HG02610 (cell line): ENCODE measurements around the gene NAA50.

Source experiments
- ATAC-seq: cut with Tn5 transposase; IDR thresholded peaks from one replicate; pipeline ENCODE4 v1.9.1; 2021; ENCODE audit warnings: mild to moderate bottlenecking, moderate library complexity; ENCODE audit not compliant: unreplicated experiment

NAA50 gene

DNA sequence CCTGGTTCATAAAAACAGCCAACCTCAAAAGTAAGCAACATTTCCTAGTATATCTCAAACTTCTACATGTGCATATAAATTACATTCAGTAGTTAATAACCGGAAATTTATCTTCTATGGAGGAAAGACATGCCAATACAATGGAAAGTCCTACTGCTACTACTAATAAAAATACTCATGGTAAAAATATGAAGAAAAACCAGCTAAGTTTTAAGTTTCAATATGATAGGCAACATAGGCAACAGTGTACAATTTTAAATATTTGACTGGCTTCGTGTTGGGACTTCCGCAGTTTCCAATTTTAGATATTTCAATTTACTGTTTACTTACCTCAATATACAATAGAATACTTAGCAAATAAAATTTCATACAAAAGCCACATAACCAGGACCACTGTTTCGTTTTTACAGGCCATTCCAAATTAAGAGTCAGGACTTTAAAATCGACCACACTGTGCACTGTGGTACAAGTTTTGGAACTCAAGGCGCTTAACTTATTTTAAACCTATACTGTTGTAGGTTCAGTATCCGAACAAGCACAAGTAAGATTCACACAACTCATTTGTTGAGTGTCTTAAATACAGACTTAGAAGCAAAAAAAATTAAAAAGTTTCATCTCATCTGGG is 2.9 kb downstream of the NAA50 start:
- no peak for ATAC-seq

DNA sequence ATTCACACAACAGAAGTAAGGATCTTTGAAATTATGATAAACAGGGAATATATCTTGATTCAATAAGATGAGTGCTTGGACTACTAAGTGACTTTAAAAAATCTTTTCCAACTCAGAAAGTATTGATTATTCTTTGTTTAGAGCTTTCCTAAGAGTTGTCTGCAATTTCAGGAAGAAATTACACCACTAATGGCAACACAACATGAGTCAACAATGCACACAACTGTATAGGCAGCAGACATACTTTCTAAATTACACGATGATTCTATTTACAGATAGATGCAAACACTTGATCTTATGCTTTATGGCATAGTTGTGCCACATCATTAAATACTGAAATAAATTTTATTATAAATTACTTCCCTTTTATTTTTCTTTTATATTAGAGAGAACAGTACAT is 4.4 kb downstream of the NAA50 start:
- ATAC-seq, result no peak

DNA sequence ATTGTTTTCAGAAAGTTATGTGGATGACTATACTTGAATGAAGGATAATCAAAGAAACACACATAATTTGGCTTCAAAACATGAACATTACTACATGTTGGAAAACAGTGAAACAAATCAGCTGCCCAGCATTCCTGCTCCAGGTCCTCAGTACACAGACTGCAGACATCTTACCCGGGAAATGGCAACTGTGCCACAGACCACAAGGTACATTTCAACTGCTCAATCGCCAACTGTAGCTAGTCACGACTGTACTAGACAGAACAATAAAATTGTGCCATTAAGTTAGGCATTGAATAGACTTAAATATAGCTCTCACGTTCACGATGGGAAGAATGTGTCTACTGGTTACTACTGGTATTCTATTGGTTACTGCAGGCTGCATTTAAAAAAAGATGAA is 5.0 kb downstream of the NAA50 start:
- ATAC-seq, result no peak

DNA sequence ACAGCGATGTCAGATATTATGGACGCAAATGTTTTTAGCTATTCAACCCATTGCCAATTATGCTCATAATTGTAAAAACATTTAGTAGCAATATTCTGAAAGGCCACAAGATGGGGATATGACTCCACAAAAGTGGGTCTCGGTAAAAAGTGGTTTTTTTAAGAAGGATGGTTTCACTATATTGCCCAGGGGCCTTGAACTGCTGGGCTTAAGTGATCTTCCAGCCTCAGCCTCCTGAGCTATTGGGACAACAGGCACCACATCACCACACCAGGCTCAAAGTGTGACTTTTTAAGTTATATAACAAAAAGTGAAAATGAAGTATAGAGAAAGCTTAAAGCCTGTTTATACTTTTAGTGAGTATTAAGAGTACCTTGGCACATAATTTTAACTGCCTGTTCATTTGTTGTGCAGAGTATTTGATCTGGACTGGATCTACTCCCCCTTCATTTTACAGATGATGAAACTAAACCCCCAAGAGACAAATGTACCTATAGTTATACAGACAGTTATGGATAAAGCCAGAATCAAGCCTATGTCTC is 9.4 kb downstream of the NAA50 start:
- ATAC-seq, result peak; percentile 62

DNA sequence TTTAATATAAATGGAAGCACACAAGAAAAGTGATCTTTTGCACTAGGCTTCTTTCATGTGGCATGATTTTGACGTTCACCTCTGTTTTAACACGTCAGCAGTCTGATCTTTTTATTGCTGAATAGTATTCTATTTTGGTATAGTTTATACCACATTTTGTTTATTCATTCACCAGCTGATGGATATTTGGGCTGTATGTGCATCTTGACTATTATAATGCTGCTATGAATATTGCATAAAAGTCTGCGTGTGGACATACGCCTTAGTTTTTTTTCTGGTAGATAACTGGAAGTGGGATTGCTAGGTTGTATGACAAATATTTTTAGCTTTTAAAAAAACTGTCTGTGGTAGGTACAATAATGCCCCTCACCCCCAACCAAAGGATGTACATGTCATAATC is 14.4 kb downstream of the NAA50 start:
- no peak for ATAC-seq

DNA sequence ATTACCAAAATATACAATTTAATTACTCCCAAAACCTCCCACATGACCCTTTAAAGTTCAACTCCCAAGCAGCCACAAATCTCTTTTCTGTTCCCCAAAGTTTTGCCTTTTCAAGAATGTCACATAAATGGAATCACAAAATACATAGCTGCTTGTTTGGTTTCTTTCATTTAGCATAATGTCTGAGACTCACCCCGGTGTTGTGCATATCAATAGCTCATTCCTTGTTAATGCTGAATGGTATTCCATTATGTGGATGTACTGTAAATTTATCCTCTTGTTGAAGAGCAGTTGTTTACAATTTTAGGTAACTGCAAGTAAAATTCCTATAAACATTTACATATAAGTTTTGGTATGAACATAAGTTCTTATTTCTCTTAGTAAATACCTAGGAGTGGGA is 15.5 kb downstream of the NAA50 start:
- no peak for ATAC-seq

DNA sequence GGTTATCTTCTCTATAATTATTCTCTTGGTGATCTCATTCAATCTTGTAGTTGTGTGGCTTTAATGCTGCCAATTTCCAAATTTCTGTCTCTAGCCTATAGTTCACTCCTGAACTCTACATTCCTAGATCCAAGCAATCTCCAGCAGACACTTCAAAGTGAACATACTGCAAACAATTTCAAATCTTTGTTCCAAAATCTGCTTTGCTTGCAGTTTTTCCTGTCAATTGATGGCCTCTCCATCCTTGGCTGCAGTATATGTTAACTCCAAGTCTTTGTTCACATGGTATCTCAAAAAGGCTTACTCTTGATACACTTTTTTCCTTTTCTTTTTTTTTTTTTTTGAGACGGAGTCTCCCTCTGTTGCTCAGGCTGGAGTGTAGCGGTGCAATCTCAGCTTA is 17.4 kb downstream of the NAA50 start:
- no peak for ATAC-seq

DNA sequence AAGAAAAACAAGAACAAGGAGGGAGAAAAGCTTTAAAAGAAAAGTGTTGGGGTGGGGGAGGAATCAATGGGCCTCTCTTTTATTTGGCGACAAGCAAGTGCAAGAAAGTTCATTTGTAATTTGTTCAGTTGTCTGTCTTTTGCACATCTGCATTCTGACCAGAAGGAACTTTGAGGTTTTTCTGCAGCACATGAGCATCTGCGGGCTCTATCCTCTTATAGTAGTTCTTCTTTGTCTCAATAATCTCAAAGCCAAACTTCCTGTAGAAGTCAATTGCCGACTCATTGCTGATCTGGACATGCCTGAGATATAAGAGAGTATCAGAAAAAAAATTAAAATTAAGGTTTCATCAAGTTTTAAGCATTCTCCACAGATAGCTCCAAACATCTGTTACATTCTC is 24.4 kb downstream of the NAA50 start:
- no peak for ATAC-seq

DNA sequence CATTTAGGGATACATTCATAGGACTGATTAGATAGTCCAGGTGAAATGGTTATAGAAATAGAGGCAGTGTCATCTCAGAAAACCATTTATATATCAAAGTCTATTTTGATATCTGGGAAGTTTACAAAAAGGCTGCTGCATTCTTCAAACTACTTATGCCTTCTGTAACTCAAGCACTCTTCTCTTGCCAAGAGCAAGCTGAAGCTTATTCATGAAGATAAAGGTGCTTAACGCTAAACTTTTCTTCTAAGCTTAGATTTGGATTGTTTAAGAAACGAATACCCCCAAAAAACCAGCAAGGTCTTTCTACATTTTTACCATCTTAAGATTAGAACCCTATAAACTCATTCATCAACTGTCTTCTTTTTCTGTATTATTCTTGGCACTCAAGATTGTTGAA is 26.3 kb downstream of the NAA50 start:
- no peak for ATAC-seq

DNA sequence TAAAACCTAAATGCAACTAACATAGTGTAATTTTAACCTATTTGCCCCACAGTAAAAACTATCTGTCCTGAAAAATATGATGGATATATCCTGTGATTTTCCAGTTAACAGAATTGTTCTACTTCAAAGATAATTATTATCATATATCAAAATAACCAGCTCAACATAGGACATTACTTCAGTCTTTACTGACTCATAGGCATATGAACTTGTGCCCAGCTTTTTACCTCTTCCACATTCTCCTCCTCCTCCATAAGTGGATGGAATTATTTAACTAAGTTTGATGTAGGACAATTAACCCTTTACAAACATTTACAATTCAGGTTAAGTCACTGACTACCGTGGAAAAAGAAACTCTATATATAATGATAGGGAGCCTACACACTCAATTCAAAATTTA is 26.8 kb downstream of the NAA50 start:
- ATAC-seq, result no peak

DNA sequence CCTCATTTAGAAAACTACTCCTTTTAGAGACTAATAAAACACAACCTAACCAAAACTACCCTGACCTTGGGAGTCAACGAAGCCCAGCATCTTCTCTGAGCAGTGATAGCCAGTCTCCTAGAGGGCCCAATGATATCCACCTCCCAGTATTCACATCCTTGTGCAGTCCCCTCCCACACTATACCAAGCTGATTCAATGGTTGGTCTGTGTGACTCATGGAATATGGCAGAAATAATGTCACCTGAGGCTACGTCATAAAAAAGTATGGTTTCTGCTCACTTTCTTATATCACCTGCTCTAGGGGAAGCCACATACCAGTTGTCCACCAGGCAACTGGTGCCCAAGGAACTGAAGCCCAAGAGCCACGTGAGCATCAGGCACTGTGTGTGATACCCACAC is 28.2 kb downstream of the NAA50 start:
- ATAC-seq, result no peak

DNA sequence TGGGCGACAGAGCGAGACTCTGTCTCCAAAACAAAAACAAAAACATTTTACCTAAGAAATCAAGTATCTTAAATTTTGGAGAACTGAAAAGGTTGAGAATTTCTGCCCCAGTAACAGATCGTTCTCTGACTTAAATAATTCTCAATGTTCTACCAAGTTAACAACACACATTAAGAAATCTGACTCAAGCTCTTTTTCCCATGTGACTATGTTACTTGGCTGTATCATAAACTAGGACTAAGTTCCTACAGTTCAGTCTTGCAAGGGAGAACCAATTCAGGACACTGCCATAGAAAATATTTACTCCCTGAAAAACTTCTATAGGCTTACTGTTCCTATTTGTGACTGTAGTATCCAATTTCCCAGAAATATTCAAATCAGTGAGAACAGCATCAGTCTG is 28.7 kb downstream of the NAA50 start:
- ATAC-seq, result no peak

DNA sequence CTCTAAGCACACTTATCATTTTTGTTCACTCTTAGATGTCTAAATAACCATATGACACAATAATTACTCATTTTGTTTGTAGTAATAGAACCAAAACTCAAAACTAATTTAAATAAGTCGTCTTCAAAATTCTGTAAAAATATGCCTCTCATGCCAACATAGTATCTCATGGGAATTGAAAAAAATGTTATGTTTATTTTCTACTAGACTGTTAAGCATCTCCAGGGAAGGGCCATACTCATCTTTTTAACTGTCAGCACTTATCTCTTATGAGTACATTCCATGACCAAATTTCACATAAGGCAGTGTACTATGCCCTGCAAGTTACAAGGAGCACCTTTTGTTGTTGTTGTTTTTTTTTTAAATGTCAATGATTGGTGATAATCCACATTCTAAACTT is 31.3 kb downstream of the NAA50 start:
- no peak for ATAC-seq

DNA sequence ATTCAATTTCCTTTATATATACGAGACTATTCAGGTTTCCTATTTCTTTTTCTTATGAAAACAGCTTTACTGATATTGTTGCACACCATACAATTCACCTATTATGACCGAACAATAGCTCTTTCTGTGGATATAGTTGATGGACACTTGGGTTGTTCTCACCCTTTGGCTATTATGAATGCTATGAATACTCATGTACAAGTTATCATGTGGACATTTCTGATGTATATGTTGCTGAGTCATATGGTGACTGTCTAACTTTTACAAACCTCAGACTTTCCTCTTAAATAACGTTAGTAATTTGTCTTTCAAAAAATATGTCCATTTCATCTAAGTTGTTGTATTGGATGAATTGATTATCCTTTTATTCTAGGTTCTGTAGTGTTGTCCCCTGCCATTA is 33.9 kb downstream of the NAA50 start:
- ATAC-seq, result no peak

DNA sequence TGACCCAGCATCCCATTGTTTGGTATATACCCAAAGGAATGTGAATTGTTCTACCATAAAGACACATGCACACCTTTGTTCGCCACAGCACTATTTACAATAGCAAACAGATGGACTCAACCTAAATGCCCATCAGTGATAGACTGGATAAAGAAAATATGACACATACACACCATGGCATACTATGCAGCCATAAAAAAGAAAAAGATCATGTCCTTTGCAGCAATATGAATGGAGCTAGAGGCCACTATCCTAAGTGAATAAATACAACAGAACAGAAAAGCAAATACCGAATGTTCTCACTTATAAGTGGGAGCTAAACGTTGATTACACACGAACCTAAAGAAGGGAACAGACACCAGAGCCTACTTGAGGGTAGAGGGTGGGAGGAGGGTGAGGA is 38.2 kb downstream of the NAA50 start:
- no peak for ATAC-seq

DNA sequence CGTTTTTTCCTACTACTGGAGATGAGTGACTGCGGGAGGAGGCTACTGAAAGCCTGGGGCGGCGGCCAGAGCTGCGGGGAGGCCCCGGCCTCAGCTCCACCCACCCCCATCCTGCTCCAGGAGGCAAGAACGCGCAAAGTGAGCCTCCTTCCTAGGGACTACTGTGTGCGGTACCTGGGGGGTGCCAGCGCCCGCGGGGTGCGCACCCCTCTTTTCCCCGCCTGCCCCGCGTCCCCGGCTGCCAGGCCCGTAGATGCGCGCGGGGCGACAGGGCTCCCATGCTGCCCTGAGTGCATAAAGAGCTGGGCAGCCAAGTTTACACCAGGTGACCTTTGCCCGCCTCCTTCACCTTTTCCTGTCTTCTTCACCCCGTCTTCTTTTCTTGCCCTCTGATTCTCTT is 47.1 kb downstream of the NAA50 start:
- ATAC-seq, result no peak

DNA sequence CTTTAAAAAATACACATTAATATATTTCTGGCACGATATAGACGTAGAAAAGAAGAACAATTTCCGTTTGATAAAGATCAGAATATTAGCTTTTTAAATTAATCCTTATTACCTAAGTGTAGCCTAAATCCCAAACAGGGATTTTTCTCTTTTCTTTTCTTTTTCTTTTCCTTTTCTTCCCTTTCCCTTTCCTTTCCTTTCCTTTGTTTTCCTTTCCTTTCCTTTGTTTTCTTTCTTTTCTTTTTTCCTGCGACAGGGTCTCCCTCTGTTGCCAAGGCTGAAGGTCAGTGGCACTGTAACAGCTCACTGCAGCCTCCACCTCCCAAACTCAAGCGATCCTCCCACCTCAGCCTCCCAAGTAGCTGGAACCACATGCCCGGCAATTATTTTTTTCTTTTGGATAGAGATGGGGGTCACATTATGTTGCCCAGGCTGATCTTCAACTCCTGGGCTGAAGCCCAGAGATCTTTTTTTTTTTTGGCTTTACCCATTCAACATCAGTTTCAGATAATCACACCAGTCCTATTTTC is 47.8 kb downstream of the NAA50 start:
- ATAC-seq, result no peak

DNA sequence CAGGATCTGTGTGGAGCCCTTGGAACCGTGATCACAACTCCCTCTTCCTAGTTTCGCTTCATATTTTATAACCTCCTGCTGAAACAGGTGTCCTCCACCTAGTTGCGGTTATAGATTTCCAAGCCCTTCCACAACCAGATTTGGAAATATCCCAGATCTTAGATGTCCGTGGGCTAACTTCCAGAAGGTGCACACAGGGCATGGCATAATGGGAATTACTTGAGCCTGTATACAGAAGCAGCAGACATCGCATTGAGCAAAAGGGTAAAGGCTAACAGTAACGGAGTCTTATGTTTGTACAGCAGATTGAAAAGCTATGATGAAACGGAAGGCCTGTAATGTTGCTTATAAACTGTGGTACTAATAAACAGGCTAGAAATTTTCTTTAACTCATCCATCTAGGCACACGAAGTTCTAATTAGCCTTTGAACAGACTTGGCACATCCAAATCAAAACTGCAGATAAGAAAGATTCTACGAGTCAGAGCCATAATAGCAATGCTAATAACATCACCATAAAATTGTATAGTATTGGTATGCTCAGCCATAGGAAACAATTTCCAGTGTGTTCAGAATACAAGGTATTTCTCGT is 48.5 kb downstream of the NAA50 start:
- ATAC-seq, result no peak

DNA sequence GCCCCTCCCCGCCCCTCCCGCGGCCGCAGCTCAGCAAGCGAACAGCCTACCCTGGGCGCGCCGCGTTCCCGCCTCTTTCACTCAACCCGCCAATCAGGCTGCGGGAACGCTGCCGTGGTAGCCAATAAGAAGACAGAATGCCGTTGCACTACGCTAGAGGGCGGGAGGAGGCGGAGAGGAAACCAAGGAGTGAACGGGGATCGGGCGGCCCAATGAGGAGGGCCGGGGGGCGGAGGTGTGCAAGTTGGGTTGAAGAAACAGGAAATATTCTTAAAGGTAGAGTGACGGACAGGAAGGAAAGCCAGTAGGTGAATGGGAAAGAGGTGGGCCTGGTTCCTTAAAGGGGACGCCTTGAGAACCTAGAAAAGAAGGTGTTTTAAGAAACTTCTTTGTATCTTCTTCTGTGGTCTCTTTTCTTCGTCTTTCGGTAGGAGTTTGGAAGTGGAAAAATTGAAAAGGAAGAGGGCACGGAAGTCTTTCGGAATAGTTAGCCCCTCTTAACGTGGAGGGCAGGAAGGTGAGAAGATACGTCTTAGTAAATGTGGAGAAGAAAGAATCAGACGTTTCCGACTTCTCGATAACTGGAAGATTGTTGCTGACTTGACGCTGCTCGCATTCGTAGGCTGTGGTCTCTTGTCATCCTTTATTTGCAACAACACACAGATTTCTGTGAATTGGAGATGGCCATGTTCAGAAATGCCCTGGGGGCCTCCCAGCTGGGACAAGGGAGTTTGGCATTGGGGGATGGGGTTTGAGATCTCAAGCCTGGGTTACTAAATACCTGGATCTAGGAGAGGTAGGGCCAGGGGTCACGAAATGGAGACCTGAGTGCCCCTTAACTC is 49.2 kb downstream of the NAA50 start:
- ATAC-seq, result peak; percentile 96

DNA sequence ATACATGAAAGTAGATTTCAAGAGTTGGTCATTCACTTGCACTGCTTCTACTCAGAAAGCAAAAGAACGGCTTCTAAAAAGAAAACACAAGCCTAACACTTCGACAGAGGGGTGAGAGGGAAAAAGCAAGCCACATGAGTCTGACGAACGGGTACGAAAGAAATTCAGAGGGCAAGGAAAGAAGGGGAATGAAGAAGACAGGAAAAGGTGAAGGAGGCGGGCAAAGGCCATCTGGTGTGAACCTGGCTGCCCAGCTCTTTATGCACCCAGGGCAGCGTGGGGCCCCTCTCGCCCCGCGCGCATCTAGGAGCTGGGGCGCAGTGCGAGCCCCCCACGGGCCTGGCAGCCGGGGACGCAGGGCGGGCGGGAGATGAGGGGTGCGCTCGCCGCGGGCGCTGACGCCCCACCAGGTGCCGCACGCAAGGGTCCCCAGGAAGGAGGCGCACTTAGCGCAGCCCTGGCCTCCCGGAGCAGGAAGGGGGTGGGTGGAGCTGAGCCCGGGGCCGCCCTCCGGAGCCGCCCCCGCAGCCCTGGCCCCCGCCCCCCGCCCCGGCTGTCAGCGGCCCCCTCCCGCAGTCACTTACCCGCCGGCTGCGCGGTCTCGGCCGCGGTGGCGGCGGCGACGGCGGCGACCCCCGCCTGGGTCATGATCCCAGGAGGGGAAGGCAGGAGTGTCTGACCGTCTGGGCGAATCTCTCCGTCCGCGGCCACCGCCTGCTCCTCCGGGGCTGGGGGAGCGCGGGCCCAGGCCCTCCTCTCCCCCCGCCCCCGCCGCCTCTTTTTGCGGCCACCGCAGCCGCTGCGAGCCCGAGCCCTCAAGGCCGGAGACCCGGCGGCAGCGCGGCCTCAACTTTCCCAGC is 50.0 kb downstream of the NAA50 start, which contains the start of gene USF3:
TSS of gene USF3 (minus strand) at position 857 of the 860 bp plus-strand sequence. CDS start 21,764 bp downstream, outside the sequence.
- ATAC-seq, result peak; percentile 66

DNA sequence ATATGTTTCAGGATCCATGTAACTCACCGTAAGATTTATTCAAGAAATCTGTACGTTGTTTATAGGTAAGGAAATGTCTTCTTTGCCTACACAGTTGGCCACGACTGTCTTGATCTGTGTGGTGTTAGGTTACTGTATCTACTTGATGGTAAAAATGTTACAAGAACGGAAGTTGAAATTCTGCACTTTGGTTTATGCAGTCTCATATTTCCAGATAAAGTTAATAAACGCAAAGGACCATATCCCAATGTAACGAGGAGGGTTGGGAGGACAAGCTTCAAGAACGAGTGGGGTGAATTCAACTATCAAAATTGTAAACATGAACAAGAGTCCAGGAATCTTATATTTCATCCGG is 50.6 kb downstream of the NAA50 start:
- ATAC-seq, result no peak
